Gastroesophageal sphincter (tissue), 4 donors: ENCODE data around the gene SMC6. TPM values are rescaled to one million over a fixed set of nuclear protein-coding genes. Genes with fewer than 3 reads are reported as not detected.

Experiments used
- ATAC-seq: fragments of 150-250 bp; one replicate; pipeline ENCODE4 v1.9.1; 2016; ENCODE audit warnings: mild to moderate bottlenecking, moderate library complexity
- H3K27ac ChIP-seq, 4 donors: fragments of 200-600 bp; sonication (generic) in 3 of 4; 1 replicate in 3 of 4; 2 replicates in 1 of 4; pipeline ENCODE4 v1.5.1; 2016 to 2019
- H3K27me3 ChIP-seq: fragments of 200-600 bp; sonication (generic); one replicate; pipeline ENCODE4 v1.5.1; 2019
- H3K36me3 ChIP-seq, 2 donors: fragments of 200-600 bp; sonication (generic); one replicate each; pipeline ENCODE4 v1.5.1; 2019; ENCODE audit warnings: control low read depth in 1 of 2
- H3K4me1 ChIP-seq, 3 donors: fragments of 200-600 bp; sonication (generic); 1 replicate in 2 of 3; 2 replicates in 1 of 3; pipeline ENCODE4 v1.5.1; 2016 to 2019; ENCODE audit warnings: control low read depth in 2 of 3
- H3K4me3 ChIP-seq, 2 donors: fragments of 200-600 bp; sonication (generic); one replicate each; pipeline ENCODE4 v1.5.1; 2019; ENCODE audit warnings: mild to moderate bottlenecking in 1 of 2, moderate library complexity in 1 of 2
- H3K9me3 ChIP-seq, 3 donors: fragments of 200-600 bp; sonication (generic); one replicate each; pipeline ENCODE4 v1.5.1; 2017 to 2019; ENCODE audit warnings: control low read depth in 2 of 3
- CTCF ChIP-seq, 4 experiments: fragments of 200-600 bp in 2 of 4; fragments of 450-650 bp in 2 of 4; sonication (generic) in 1 of 4; IDR thresholded peaks; one replicate each; pipeline ENCODE4 v1.5.1; 2017 to 2019; ENCODE audit warnings: antibody characterized with exemption in 4 of 4, mild to moderate bottlenecking in 2 of 4, moderate library complexity in 2 of 4
- EP300 ChIP-seq: sonication (generic); formaldehyde crosslinking; IDR thresholded peaks from one replicate; pipeline ENCODE4 v1.6.1; 2017; ENCODE audit warnings: antibody characterized with exemption, mild to moderate bottlenecking
- POLR2A ChIP-seq, 2 donors: fragments of 450-650 bp; IDR thresholded peaks; one replicate each; pipeline ENCODE4 v1.6.1; 2017; ENCODE audit warnings: antibody characterized with exemption in 2 of 2, mild to moderate bottlenecking in 2 of 2, moderate library complexity in 1 of 2
- POLR2AphosphoS5 ChIP-seq: sonication (generic); formaldehyde crosslinking; IDR thresholded peaks from one replicate; pipeline ENCODE4 v1.6.1; 2017; ENCODE audit warnings: antibody characterized with exemption
- WGBS, 2 donors: methylation state at CpG; one replicate each; pipeline ENCODE4 v1.1.5; 2018; ENCODE audit warnings: low coverage in 1 of 2; 5-methylcytosine and 5-hydroxymethylcytosine counted together
- total RNA-seq, 4 donors: library from RNA; depleted of rRNA; stranded (reverse); fragments of >200 nt; gene quantifications; one replicate each; pipeline ENCODE4 v1.1.0, GENCODE V29; 2016

SMC6 gene
- total RNA-seq, 4 donors from 2014 or later: 11.2 to 16.7 (median 14.1) TPM

GRCh38 chr2:17799301-17800120, 45.9 kb upstream of the SMC6 start:
- no peak overlapping the region for H3K4me3 ChIP-seq
- TF ChIP-seq EP300: no peak
- no peak for TF ChIP-seq CTCF (IDR thresholded peaks at IDR 0.05)
- no peak for TF ChIP-seq POLR2A (IDR thresholded peaks at IDR 0.05)
- no peak for TF ChIP-seq POLR2AphosphoS5
- H3K9me3 ChIP-seq: no peaks in the 10 kb centered on the region
- no peak overlapping the region for H3K27ac ChIP-seq
- WGBS, 2 donors: 53 to 63% methylated on average over 4 to 6 of the region's 7 CpGs
- H3K36me3 ChIP-seq: no peaks in the 10 kb centered on the region
- no peaks in the 10 kb centered on the region for H3K27me3 ChIP-seq
- no peaks in the 10 kb centered on the region for H3K4me1 ChIP-seq
- no peak for ATAC-seq

GRCh38 chr2:17798338-17798737, 44.7 kb upstream of the SMC6 start:
- H3K36me3 ChIP-seq: no peaks in the 10 kb centered on the region
- no peak overlapping the region for H3K4me3 ChIP-seq
- H3K4me1 ChIP-seq: no peaks in the 10 kb centered on the region
- H3K27me3 ChIP-seq: no peaks in the 10 kb centered on the region
- no peak for TF ChIP-seq POLR2A (IDR thresholded peaks at IDR 0.05)
- TF ChIP-seq POLR2AphosphoS5: no peak
- no peak for TF ChIP-seq EP300
- no peak for TF ChIP-seq CTCF (IDR thresholded peaks at IDR 0.05)
- no peaks in the 10 kb centered on the region for H3K9me3 ChIP-seq
- 72 to 90% methylated on average over 3 to 4 of the region's 4 CpGs for WGBS, 2 donors
- ATAC-seq: no peak
- H3K27ac ChIP-seq: no peak overlapping the region

GRCh38 chr2:17795309-17795708, 41.7 kb upstream of the SMC6 start:
- no peak for TF ChIP-seq POLR2A (IDR thresholded peaks at IDR 0.05)
- no peak for TF ChIP-seq POLR2AphosphoS5
- no peak for TF ChIP-seq EP300
- TF ChIP-seq CTCF (IDR thresholded peaks at IDR 0.05): no peak
- Histone ChIP-seq H3K27me3 (no peaks in the 10 kb centered on the region), H3K27ac (no peak overlapping the region), H3K4me3 (no peak overlapping the region), H3K9me3 (no peaks in the 10 kb centered on the region), H3K4me1 (no peaks in the 10 kb centered on the region), H3K36me3 (no peaks in the 10 kb centered on the region)
- 77 to 83% methylated on average over 2 to 4 of the region's 5 CpGs for WGBS, 2 donors
- ATAC-seq: no peak

GRCh38 chr2:17793803-17794354, 40.3 kb upstream of the SMC6 start:
- TF ChIP-seq CTCF (IDR thresholded peaks at IDR 0.05) (no peak), POLR2A (IDR thresholded peaks at IDR 0.05) (no peak), EP300 (no peak), POLR2AphosphoS5 (no peak)
- WGBS, 2 donors: 83 to 100% methylated on average over 1 to 5 of the region's 6 CpGs
- Histone ChIP-seq H3K27ac (no peak overlapping the region), H3K4me3 (no peak overlapping the region), H3K4me1 (no peaks in the 10 kb centered on the region), H3K9me3 (no peaks in the 10 kb centered on the region), H3K27me3 (no peaks in the 10 kb centered on the region), H3K36me3 (no peaks in the 10 kb centered on the region)
- ATAC-seq: no peak

- 63 to 73% methylated on average over 3 to 4 of the region's 4 CpGs for WGBS, 2 donors
These were observed 39.7 kb upstream of the SMC6 start for GRCh38 chr2:17793296-17793695.

More at GRCh38 chr2:17793296-17793695, 39.7 kb upstream of the SMC6 start:
- TF ChIP-seq EP300 (no peak), CTCF (IDR thresholded peaks at IDR 0.05) (no peak), POLR2AphosphoS5 (no peak)
- Histone ChIP-seq H3K9me3 (no peaks in the 10 kb centered on the region), H3K4me3 (no peak overlapping the region), H3K4me1 (no peaks in the 10 kb centered on the region), H3K27ac (no peak overlapping the region), H3K27me3 (no peaks in the 10 kb centered on the region), H3K36me3 (no peaks in the 10 kb centered on the region)
- no peak for ATAC-seq
